Measurements from ENCODE around the gene HTR3D.

Gene HTR3D

GRCh38 chr3:184059424-184059823 lies 27.9 kb downstream of the HTR3D start:
- H2AFZ ChIP-seq (ENCODE audit: low read depth, low read length), result no peak overlapping the region
- no peaks in the 10 kb centered on the region for H3K4me1 ChIP-seq (ENCODE audit: low read length)
- H4K20me1 ChIP-seq (ENCODE audit: insufficient read depth, low read length), result no peaks in the 10 kb centered on the region
- H3K9me3 ChIP-seq (ENCODE audit: insufficient read depth, low read length), result no peaks in the 10 kb centered on the region
- no peak for TF ChIP-seq CTCF (IDR thresholded peaks at IDR 0.05; ENCODE audit: low read depth, low read length)
- no peak for TF ChIP-seq EZH2phosphoT487 (IDR thresholded peaks at IDR 0.05; ENCODE audit: low read depth)
- no peak overlapping the region for H3K27ac ChIP-seq (ENCODE audit: low read length)
- no peaks in the 10 kb centered on the region for H3K36me3 ChIP-seq (replicated peaks; ENCODE audit: low read depth, low read length)
- no peak overlapping the region for H3K9ac ChIP-seq (ENCODE audit: low read length)
- H3K27me3 ChIP-seq (ENCODE audit: low read depth, low read length), result peaks cover 8% of the 10 kb centered on the region
- no peak overlapping the region for H3K4me3 ChIP-seq (ENCODE audit: low read length)
- no peaks in the 10 kb centered on the region for H3K79me2 ChIP-seq (ENCODE audit: low read length)
- H3K4me2 ChIP-seq (ENCODE audit: low read length), result no peak overlapping the region

GRCh38 chr3:184062637-184063036 lies 31.1 kb downstream of the HTR3D start:
- H3K27ac ChIP-seq (ENCODE audit: low read length), result no peak overlapping the region
- no peaks in the 10 kb centered on the region for H4K20me1 ChIP-seq (ENCODE audit: insufficient read depth, low read length)
- H3K4me2 ChIP-seq (ENCODE audit: low read length), result no peak overlapping the region
- no peaks in the 10 kb centered on the region for H3K36me3 ChIP-seq (replicated peaks; ENCODE audit: low read depth, low read length)
- no peaks in the 10 kb centered on the region for H3K4me1 ChIP-seq (ENCODE audit: low read length)
- TF ChIP-seq EZH2phosphoT487 (IDR thresholded peaks at IDR 0.05; ENCODE audit: low read depth) (no peak), CTCF (IDR thresholded peaks at IDR 0.05; ENCODE audit: low read depth, low read length) (no peak)
- no peaks in the 10 kb centered on the region for H3K79me2 ChIP-seq (ENCODE audit: low read length)
- no peaks in the 10 kb centered on the region for H3K9me3 ChIP-seq (ENCODE audit: insufficient read depth, low read length)
- peaks cover 8% of the 10 kb centered on the region for H3K27me3 ChIP-seq (ENCODE audit: low read depth, low read length)
- no peak overlapping the region for H3K4me3 ChIP-seq (ENCODE audit: low read length)
- no peak overlapping the region for H3K9ac ChIP-seq (ENCODE audit: low read length)
- H2AFZ ChIP-seq (ENCODE audit: low read depth, low read length), result no peak overlapping the region

- Histone ChIP-seq H3K4me3 (ENCODE audit: low read length) (no peak overlapping the region), H3K9ac (ENCODE audit: low read length) (no peak overlapping the region), H3K36me3 (replicated peaks; ENCODE audit: low read depth, low read length) (no peaks in the 10 kb centered on the region), H3K4me1 (ENCODE audit: low read length) (peaks cover 3% of the 10 kb centered on the region; the same call in 1 of the 2 replicates), H2AFZ (ENCODE audit: low read depth, low read length) (no peak overlapping the region), H4K20me1 (ENCODE audit: insufficient read depth, low read length) (no peaks in the 10 kb centered on the region), H3K4me2 (ENCODE audit: low read length) (no peak overlapping the region), H3K9me3 (ENCODE audit: insufficient read depth, low read length) (no peaks in the 10 kb centered on the region), H3K27ac (ENCODE audit: low read length) (no peak overlapping the region), H3K79me2 (ENCODE audit: low read length) (no peaks in the 10 kb centered on the region), H3K27me3 (ENCODE audit: low read depth, low read length) (peaks cover 8% of the 10 kb centered on the region)
- no peak for TF ChIP-seq EZH2phosphoT487 (IDR thresholded peaks at IDR 0.05; ENCODE audit: low read depth)
Observed at GRCh38 chr3:184066211-184066610, 34.7 kb downstream of the HTR3D start.

- TF ChIP-seq CTCF (IDR thresholded peaks at IDR 0.05; ENCODE audit: low read depth, low read length) (no peak), EZH2phosphoT487 (IDR thresholded peaks at IDR 0.05; ENCODE audit: low read depth) (no peak)
- Histone ChIP-seq H3K27me3 (ENCODE audit: low read depth, low read length) (peaks cover 8% of the 10 kb centered on the region), H3K27ac (ENCODE audit: low read length) (no peak overlapping the region), H3K9me3 (ENCODE audit: insufficient read depth, low read length) (no peaks in the 10 kb centered on the region), H3K4me1 (ENCODE audit: low read length) (peaks cover 3% of the 10 kb centered on the region; the same call in 1 of the 2 replicates), H3K36me3 (replicated peaks; ENCODE audit: low read depth, low read length) (no peaks in the 10 kb centered on the region), H3K4me3 (ENCODE audit: low read length) (no peak overlapping the region), H4K20me1 (ENCODE audit: insufficient read depth, low read length) (no peaks in the 10 kb centered on the region), H3K79me2 (ENCODE audit: low read length) (no peaks in the 10 kb centered on the region), H3K4me2 (ENCODE audit: low read length) (no peak overlapping the region), H2AFZ (ENCODE audit: low read depth, low read length) (no peak overlapping the region; the same call in 1 of the 2 replicates), H3K9ac (ENCODE audit: low read length) (no peak overlapping the region)
Observed at GRCh38 chr3:184067573-184068055, 36.1 kb downstream of the HTR3D start.
